ENCODE results near the gene DCAF10. TPM values are rescaled to one million over a fixed set of nuclear protein-coding genes. Genes with fewer than 3 reads are reported as not detected.

The DCAF10 gene
- total and polyA plus RNA-seq, 2 of the 13 experiments (the other 11 are each of a cell fraction or from before 2014, with no cell fraction given) = 9.2 to 20.3 TPM

GRCh38 chr9:37760416-37761161 is 40.0 kb upstream of the DCAF10 start:
- no peak overlapping the region for H3K4me2 ChIP-seq (ENCODE audit: low read depth, low read length)
- DNase-seq (ENCODE audit: low spot score) = peak; percentile 20
- no peaks in the 10 kb centered on the region for H3K79me2 ChIP-seq (ENCODE audit: insufficient read depth, low read length)
- intact Hi-C loops (cut with micrococcal nuclease; ENCODE audit: unreplicated experiment) = no loop called here
- H4K20me1 ChIP-seq (ENCODE audit: insufficient read depth, low read length) = no peaks in the 10 kb centered on the region
- ATAC-seq = no peak
- no peak overlapping the region for H3K27ac ChIP-seq (ENCODE audit: extremely low read length, insufficient read depth, low read length)
- WGBS (ENCODE audit: low lambda C conversion rate) = 75% methylated on average over 7 of the region's 7 CpGs
- H3K27me3 ChIP-seq (ENCODE audit: control insufficient read depth in 1 of 2, insufficient read depth in 2 of 2, low read length in 2 of 2) = no peaks in the 10 kb centered on the region
- FAIRE-seq = no peak
- TF ChIP-seq ATRX (CRISPR knock-in tag; IDR thresholded peaks at IDR 0.05; ENCODE audit: borderline replicate concordance) = no peak
- no TSS peak for BruUV-seq (replicated peaks)
- CTCF ChIA-PET (ENCODE audit: low intra/inter-chr PET ratio, low total read pairs) = no interaction called here
- peaks cover 2% of the 10 kb centered on the region in 2 experiments; a peak in 1 of 5 replicates for H3K36me3 ChIP-seq (replicated peaks in 1 of 2; ENCODE audit: control insufficient read depth in 1 of 2, insufficient read depth in 2 of 2, low read length in 2 of 2)
- no peak overlapping the region for H3K9ac ChIP-seq (ENCODE audit: insufficient read depth, low read depth, low read length)
- no peaks in the 10 kb centered on the region for H3K9me3 ChIP-seq (ENCODE audit: low read length)
- no peak overlapping the region for H2AFZ ChIP-seq (ENCODE audit: low read length)
- POLR2A ChIA-PET = no interaction called here
- no peak overlapping the region for H3K4me3 ChIP-seq (replicated peaks in 1 of 3; ENCODE audit: insufficient read depth in 1 of 3, low read depth in 2 of 3, low read length in 3 of 3)
- in situ Hi-C loops (cut with HindIII; ENCODE audit: extremely low pct_ligation_motif_present, low pct_unique_long_range_greater_than_20kb) = no loop called here
- H3K4me1 ChIP-seq (ENCODE audit: insufficient read depth, low read length) = peaks cover 11% of the 10 kb centered on the region

DNA sequence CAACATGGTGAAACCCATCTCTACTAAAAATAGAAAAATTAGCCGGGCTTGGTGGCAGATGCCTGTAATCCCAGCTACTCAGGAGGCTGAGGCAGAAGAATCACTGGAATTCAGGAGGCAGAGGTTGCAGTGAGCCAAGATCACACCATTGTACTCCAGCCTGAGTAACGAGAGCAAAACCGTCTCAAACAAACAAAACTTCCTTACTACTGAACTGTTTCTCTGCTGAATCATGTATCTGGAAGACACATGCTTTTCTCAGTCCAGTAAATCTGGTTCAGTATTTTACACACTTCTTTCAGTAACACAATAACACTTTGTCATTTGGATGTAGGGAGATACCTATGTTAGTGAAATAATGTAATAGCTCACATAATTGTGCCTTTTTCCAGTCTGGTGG is 39.1 kb upstream of the DCAF10 start:
- Histone ChIP-seq H2AFZ (ENCODE audit: low read length) (no peak overlapping the region), H3K4me3 (replicated peaks in 1 of 3; ENCODE audit: insufficient read depth in 1 of 3, low read depth in 2 of 3, low read length in 3 of 3) (no peak overlapping the region), H3K79me2 (ENCODE audit: insufficient read depth, low read length) (no peaks in the 10 kb centered on the region), H3K4me2 (ENCODE audit: low read depth, low read length) (no peak overlapping the region), H3K27me3 (ENCODE audit: control insufficient read depth in 1 of 2, insufficient read depth in 2 of 2, low read length in 2 of 2) (no peaks in the 10 kb centered on the region), H3K9me3 (ENCODE audit: low read length) (no peaks in the 10 kb centered on the region), H3K4me1 (ENCODE audit: insufficient read depth, low read length) (peaks cover 9% of the 10 kb centered on the region; the same call in 1 of the 2 replicates), H4K20me1 (ENCODE audit: insufficient read depth, low read length) (no peaks in the 10 kb centered on the region), H3K36me3 (replicated peaks in 1 of 2; ENCODE audit: control insufficient read depth in 1 of 2, insufficient read depth in 2 of 2, low read length in 2 of 2) (peaks cover 2% of the 10 kb centered on the region in 2 experiments; a peak in 1 of 5 replicates), H3K27ac (ENCODE audit: extremely low read length, insufficient read depth, low read length) (no peak overlapping the region), H3K9ac (ENCODE audit: insufficient read depth, low read depth, low read length) (no peak overlapping the region)
- FAIRE-seq (no peak), ATAC-seq (no peak), DNase-seq (ENCODE audit: low spot score) (no peak)
- BruUV-seq (replicated peaks) = no TSS peak
- ChIA-PET POLR2A (no interaction called here), CTCF (ENCODE audit: low intra/inter-chr PET ratio, low total read pairs) (no interaction called here)
- intact Hi-C loops (cut with micrococcal nuclease; ENCODE audit: unreplicated experiment) = no loop called here
- TF ChIP-seq ELF3 (CRISPR knock-in tag; IDR thresholded peaks at IDR 0.05) (no peak), ZNF784 (CRISPR knock-in tag; IDR thresholded peaks at IDR 0.05; ENCODE audit: borderline replicate concordance) (no peak), CEBPG (CRISPR knock-in tag; IDR thresholded peaks at IDR 0.05) (no peak), NFATC3 (CRISPR knock-in tag; IDR thresholded peaks at IDR 0.05) (no peak), ZBTB2 (CRISPR knock-in tag; IDR thresholded peaks at IDR 0.05; ENCODE audit: low read depth) (no peak), FOXA3 (CRISPR knock-in tag; IDR thresholded peaks at IDR 0.05) (no peak), PPARG (CRISPR knock-in tag; conservative IDR thresholded peaks at IDR 0.05) (no peak), KLF12 (CRISPR knock-in tag; IDR thresholded peaks at IDR 0.05; ENCODE audit: borderline replicate concordance) (no peak), ZNF839 (CRISPR knock-in tag; IDR thresholded peaks at IDR 0.05; ENCODE audit: borderline replicate concordance) (no peak), ZNF225 (CRISPR knock-in tag; IDR thresholded peaks at IDR 0.05) (no peak), ATAD3A (CRISPR knock-in tag; IDR thresholded peaks at IDR 0.05) (no peak), HOXA7 (CRISPR knock-in tag; IDR thresholded peaks at IDR 0.05) (no peak), ZNF274 (CRISPR knock-in tag; IDR thresholded peaks at IDR 0.05) (no peak)
- WGBS (ENCODE audit: low lambda C conversion rate) = 66% methylated on average over 3 of the region's 3 CpGs
- in situ Hi-C loops (cut with HindIII; ENCODE audit: extremely low pct_ligation_motif_present, low pct_unique_long_range_greater_than_20kb) = no loop called here

Data from HepG2 (cell line).